Measurements from ENCODE around the gene TMEM236. TPM values are rescaled to one million over a fixed set of nuclear protein-coding genes. Genes with fewer than 3 reads are reported as not detected.

Gene TMEM236
- polyA plus RNA-seq, 1 of the 3 experiments (the other 2 are of a cell fraction) = 0.02 TPM

- Histone ChIP-seq H3K4me1 (ENCODE audit: control insufficient read depth in 1 of 2, insufficient read depth in 2 of 2, low read depth in 1 of 2, low read length in 1 of 2) (no peaks in the 10 kb centered on the region), H3K27me3 (ENCODE audit: insufficient read depth) (no peaks in the 10 kb centered on the region), H3F3A (replicated peaks; ENCODE audit: insufficient read depth) (peaks cover 6% of the 10 kb centered on the region), H3K9me3 (no peaks in the 10 kb centered on the region), H3K79me2 (ENCODE audit: insufficient read depth) (no peaks in the 10 kb centered on the region), H3K9me2 (no peaks in the 10 kb centered on the region), H3K9ac (no peak overlapping the region), H3K27ac (ENCODE audit: low read depth in 2 of 2, low read length in 1 of 2) (no peak overlapping the region), H3K4me2 (no peak overlapping the region), H3K36me3 (replicated peaks in 1 of 2; ENCODE audit: control insufficient read depth in 1 of 2, insufficient read depth in 2 of 2, low read length in 1 of 2) (no peaks in the 10 kb centered on the region), H4K20me1 (ENCODE audit: insufficient read depth) (no peaks in the 10 kb centered on the region), H3K4me3 (ENCODE audit: low read depth in 2 of 2, low read length in 1 of 2) (no peak overlapping the region), H2AFZ (ENCODE audit: low read depth) (no peak overlapping the region)
- DNase-seq = no peak
- CTCF ChIA-PET = no interaction called here
- WGBS (ENCODE audit: low lambda C conversion rate) = 67% methylated on average over 6 of the region's 6 CpGs
- POLR2A ChIA-PET = no interaction called here
- no peak for TF ChIP-seq ZBTB33 (IDR thresholded peaks at IDR 0.05; ENCODE audit: borderline replicate concordance, low read depth)
- no peak for TF ChIP-seq FOXM1 (IDR thresholded peaks at IDR 0.05; ENCODE audit: low read depth)
- TF ChIP-seq FOXJ3 (CRISPR knock-in tag; IDR thresholded peaks at IDR 0.05) = no peak
- no peak for TF ChIP-seq YY1 (IDR thresholded peaks at IDR 0.05; ENCODE audit: low read depth)
- no peak for TF ChIP-seq USF2 (IDR thresholded peaks at IDR 0.05; ENCODE audit: borderline replicate concordance, low read depth, low read length)
- TF ChIP-seq POLR2AphosphoS5 (IDR thresholded peaks at IDR 0.05; ENCODE audit: low read depth, low read length) = no peak
- TF ChIP-seq MAX (IDR thresholded peaks at IDR 0.05; ENCODE audit: low read depth) = no peak
- TF ChIP-seq CHD2 (IDR thresholded peaks at IDR 0.05; ENCODE audit: low read length, partially characterized antibody) = no peak
- no peak for TF ChIP-seq NFIC (IDR thresholded peaks at IDR 0.05; ENCODE audit: borderline replicate concordance)
- TF ChIP-seq EZH2phosphoT487 (IDR thresholded peaks at IDR 0.05; ENCODE audit: borderline replicate concordance, low read depth) = no peak
- TF ChIP-seq SMC3 (IDR thresholded peaks at IDR 0.05; ENCODE audit: low read depth, low read length) = no peak
- no peak for TF ChIP-seq MXI1 (IDR thresholded peaks at IDR 0.05; ENCODE audit: low read depth, low read length)
- TF ChIP-seq TAF1 (IDR thresholded peaks at IDR 0.05; ENCODE audit: borderline replicate concordance, low read depth, low read length) = no peak
- no peak for TF ChIP-seq CTCF (IDR thresholded peaks at IDR 0.05)
- no peak for TF ChIP-seq RAD21 (IDR thresholded peaks at IDR 0.05; ENCODE audit: low read length)
- TF ChIP-seq NRF1 (IDR thresholded peaks at IDR 0.05; ENCODE audit: low read depth, low read length) = no peak
- TF ChIP-seq SIN3A (IDR thresholded peaks at IDR 0.05; ENCODE audit: borderline replicate concordance, low read depth, low read length) = no peak
- TF ChIP-seq MEF2A (IDR thresholded peaks at IDR 0.05; ENCODE audit: borderline replicate concordance, low read depth) = no peak
These were observed 42.0 kb downstream of the TMEM236 start for GRCh38 chr10:17793823-17794644.

Measured in SK-N-SH (cell line).